Activated T-helper 2 cell treated with anti-CD3 and anti-CD28 coated beads, Interferon-gamma antibody, Interleukin-2, Interleukin-4, amounts not matched to agents 10 μg/mL and 5 μg/mL and 100 μg/mL, durations not matched to agents 14 hours and 24 hours and 36 hours (primary cell): Measurements from ENCODE around the gene TAOK3. TPM values are rescaled to one million over a fixed set of nuclear protein-coding genes. Genes with fewer than 3 reads are reported as not detected.
"Not testable (repeated sequence)": the region's sequence is repeated elsewhere in the genome, so short reads cannot be mapped to it uniquely, and the experiment has no call there.

ENCODE experiments used
- DNase-seq: peaks from one replicate; pipeline ENCODE4 v3.0.0; 2021; ENCODE audit warnings: low spot score
- H3K27ac Mint-ChIP-seq: one replicate; pipeline ENCODE4 v1.8.0; 2021; ENCODE audit warnings: mixed read lengths
- H3K27me3 Mint-ChIP-seq: one replicate; pipeline ENCODE4 v1.8.0; 2021; ENCODE audit warnings: low read depth, mixed read lengths
- H3K36me3 Mint-ChIP-seq: one replicate; pipeline ENCODE4 v1.8.0; 2021; ENCODE audit warnings: low read depth, mixed read lengths
- H3K4me1 Mint-ChIP-seq: one replicate; pipeline ENCODE4 v1.8.0; 2021; ENCODE audit warnings: low read depth, mixed read lengths
- H3K4me3 Mint-ChIP-seq: one replicate; pipeline ENCODE4 v1.8.0; 2021; ENCODE audit warnings: low read depth, mild to moderate bottlenecking, moderate library complexity, mixed read lengths
- H3K9me3 Mint-ChIP-seq: one replicate; pipeline ENCODE4 v1.8.0; 2021; ENCODE audit warnings: mixed read lengths
- intact Hi-C: fragments of 100-400 bp; cut with micrococcal nuclease; formaldehyde crosslinking; loops from one replicate; pipeline ENCODE4 v1.15.1; 2023
- total RNA-seq: library from RNA; stranded (reverse); gene quantifications from 2 replicates; pipeline ENCODE4 v1.2.3, GENCODE V29; 2022

The TAOK3 gene
- total RNA-seq, 1 donor from 2014 or later, result 52.4 TPM

DNA sequence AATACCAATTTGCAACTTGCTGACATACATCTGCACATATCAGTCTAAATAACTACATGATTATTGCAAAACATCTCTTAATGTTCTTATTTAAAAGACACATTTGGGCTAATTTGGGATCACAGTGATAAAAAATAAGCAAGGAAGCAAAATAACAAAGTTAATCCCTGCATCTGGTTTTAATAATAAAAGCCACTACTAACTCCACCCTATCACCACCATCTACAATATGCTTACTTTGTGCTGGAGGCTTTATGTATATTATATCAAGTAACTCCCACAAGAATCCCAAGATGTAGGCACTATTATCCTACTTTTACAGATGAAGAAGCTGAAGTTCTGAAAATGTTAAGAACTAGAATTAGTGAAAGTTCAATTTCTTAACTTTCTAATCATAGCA lies 45.7 kb downstream of the TAOK3 start:
- Mint-ChIP-seq H3K9me3 (no peaks in the 10 kb centered on the region), H3K36me3 (peaks cover 22% of the 10 kb centered on the region), H3K4me1 (peaks cover 16% of the 10 kb centered on the region), H3K27me3 (no peaks in the 10 kb centered on the region), H3K4me3 (no peak overlapping the region), H3K27ac (no peak overlapping the region)
- DNase-seq, result no peak
- intact Hi-C loops, result no loop called here

DNA sequence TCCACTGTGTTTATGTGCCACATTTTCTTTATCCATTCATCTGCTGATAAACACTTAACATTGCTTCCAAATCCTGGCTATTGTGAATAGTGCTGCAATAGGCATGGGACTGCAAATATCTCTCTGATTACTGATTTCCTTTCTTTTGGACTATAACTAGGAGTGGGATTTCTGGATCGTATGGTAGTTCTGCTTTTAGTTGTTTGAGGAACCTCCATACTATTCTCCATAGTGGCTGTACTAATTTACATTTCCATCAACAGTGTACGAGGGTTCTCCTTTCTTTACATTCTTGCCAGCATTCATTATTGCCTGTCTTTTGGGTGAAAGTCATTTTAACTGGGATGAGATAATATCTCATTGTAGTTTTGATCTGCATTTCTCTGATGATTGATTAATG lies 47.6 kb downstream of the TAOK3 start:
- peaks cover 15% of the 10 kb centered on the region for H3K4me1 Mint-ChIP-seq
- no peak overlapping the region for H3K27ac Mint-ChIP-seq
- no peaks in the 10 kb centered on the region for H3K27me3 Mint-ChIP-seq
- H3K9me3 Mint-ChIP-seq, result no peaks in the 10 kb centered on the region
- no peak for DNase-seq
- intact Hi-C loops, result no loop called here
- peaks cover 18% of the 10 kb centered on the region for H3K36me3 Mint-ChIP-seq
- H3K4me3 Mint-ChIP-seq, result no peak overlapping the region

DNA sequence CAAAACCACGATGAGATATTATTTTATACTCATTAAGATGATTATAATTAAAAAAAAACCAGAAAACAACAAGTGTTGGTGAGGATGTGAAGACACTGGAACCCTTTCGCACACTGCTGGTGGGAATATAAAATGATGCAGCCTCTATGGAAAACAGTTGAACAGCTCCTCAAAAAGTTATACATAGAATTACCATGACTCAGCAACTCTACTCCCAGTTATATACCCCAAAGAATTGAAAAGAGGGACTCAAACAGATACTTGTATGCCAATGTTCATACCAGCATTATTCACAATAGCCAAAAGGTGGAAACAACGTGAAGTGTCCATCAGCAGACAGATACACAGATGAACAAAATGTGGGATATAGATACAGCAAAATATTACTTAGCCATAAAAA lies 53.1 kb downstream of the TAOK3 start:
- H3K4me1 Mint-ChIP-seq, result peaks cover 14% of the 10 kb centered on the region
- H3K4me3 Mint-ChIP-seq, result no peak overlapping the region
- H3K27ac Mint-ChIP-seq, result no peak overlapping the region
- peaks cover 4% of the 10 kb centered on the region for H3K9me3 Mint-ChIP-seq
- H3K36me3 Mint-ChIP-seq, result peaks cover 20% of the 10 kb centered on the region
- H3K27me3 Mint-ChIP-seq, result no peaks in the 10 kb centered on the region
- no peak for DNase-seq
- intact Hi-C loops, result no loop called here

DNA sequence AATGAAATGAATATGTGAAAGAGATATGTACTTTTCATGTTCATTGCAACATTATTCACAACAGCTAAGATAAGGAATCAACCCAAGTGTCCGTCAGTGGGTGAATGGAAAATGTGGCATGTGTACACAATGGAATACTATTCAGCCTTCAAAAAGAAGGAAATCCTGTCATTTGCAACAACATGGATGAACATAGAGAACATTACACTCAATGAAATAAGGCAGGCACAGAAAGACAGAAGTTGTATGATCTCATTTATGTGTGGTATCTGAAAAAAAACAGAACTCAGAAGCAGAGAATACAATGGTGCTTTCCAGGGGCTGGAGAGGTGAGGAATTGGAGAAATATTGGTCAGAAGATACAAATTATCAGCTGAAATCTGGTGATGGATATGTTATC lies 54.0 kb downstream of the TAOK3 start:
- H3K27ac Mint-ChIP-seq, result no peak overlapping the region

DNA sequence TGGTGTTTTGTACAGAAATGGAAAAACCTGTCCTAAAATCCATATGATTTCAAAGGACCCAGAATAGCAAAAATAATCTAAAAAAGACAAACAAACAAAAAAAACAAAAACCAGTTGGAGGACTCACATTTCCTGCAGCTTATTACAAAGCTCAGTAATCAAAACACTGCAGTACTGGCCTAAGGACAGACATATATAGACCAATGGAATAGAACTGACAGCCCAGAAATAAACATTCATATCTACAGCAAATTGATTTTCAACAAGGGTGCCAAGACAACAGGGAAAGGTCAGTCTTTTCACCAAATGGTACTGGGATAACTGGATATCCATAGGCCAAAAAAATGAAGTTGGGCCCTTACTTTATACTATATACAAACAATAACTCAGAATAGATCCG lies 55.0 kb downstream of the TAOK3 start:
- Mint-ChIP-seq H3K4me1 (peaks cover 19% of the 10 kb centered on the region), H3K27me3 (no peaks in the 10 kb centered on the region), H3K4me3 (no peak overlapping the region), H3K36me3 (peaks cover 20% of the 10 kb centered on the region), H3K9me3 (peaks cover 4% of the 10 kb centered on the region), H3K27ac (no peak overlapping the region)
- no peak for DNase-seq
- intact Hi-C loops, result no loop called here

More for the DNA sequence above, 54.0 kb downstream of the TAOK3 start:
- intact Hi-C loops, result no loop called here
- DNase-seq, result no peak
- peaks cover 4% of the 10 kb centered on the region for H3K9me3 Mint-ChIP-seq
- peaks cover 20% of the 10 kb centered on the region for H3K36me3 Mint-ChIP-seq
- H3K27me3 Mint-ChIP-seq, result no peaks in the 10 kb centered on the region
- no peak overlapping the region for H3K4me3 Mint-ChIP-seq
- H3K4me1 Mint-ChIP-seq, result peaks cover 16% of the 10 kb centered on the region

DNA sequence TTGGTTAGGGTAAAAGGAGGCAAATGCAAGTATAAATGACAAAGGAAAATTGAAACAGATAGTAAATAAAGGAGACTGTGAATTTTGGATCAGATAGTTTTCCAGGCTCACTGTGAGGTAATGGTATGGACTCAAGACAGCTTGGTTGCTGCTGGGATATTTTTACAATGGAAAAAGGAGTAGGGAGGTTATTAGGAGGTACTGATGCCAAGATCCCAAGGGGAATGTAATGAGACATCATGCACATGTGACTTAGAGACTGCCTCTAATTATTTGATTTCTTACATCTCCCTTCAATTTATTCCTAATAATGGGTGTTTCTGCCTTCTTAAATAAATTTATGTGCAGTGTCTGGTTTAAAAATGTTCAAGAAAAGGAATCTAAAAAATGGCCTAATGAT lies 56.9 kb downstream of the TAOK3 start:
- Mint-ChIP-seq H3K36me3 (peaks cover 18% of the 10 kb centered on the region), H3K27me3 (no peaks in the 10 kb centered on the region), H3K4me3 (no peak overlapping the region), H3K4me1 (peaks cover 26% of the 10 kb centered on the region), H3K9me3 (peaks cover 4% of the 10 kb centered on the region), H3K27ac (no peak overlapping the region)
- intact Hi-C loops, result no loop called here
- DNase-seq, result no peak

DNA sequence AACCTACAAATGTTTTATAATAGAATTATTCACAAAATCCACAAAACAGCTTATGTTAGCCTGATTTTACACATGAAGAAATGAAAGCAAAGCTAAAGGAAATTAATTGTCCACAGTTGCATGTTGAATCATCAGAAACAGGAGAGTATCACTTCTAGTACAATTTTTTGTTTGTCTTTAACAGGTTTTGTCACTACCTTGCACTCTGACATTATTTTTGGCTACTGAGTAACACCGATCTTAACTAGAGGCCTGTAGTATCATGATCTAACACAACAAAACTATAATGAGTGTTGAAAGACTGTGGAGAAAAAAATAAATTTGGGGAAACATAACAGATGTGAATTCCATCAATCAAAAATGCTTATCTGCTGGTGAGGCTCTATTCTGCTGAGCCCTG lies 60.1 kb downstream of the TAOK3 start:
- no peak for DNase-seq
- Mint-ChIP-seq H3K9me3 (no peaks in the 10 kb centered on the region), H3K4me1 (peaks cover 29% of the 10 kb centered on the region), H3K4me3 (no peak overlapping the region), H3K27ac (peak overlapping the region; percentile 73), H3K36me3 (peaks cover 14% of the 10 kb centered on the region), H3K27me3 (no peaks in the 10 kb centered on the region)
- intact Hi-C loops, result loop anchor here (1.0 kb wide), 1 partner anchor 45 kb away; no protein-coding TSS in a partner anchor

DNA sequence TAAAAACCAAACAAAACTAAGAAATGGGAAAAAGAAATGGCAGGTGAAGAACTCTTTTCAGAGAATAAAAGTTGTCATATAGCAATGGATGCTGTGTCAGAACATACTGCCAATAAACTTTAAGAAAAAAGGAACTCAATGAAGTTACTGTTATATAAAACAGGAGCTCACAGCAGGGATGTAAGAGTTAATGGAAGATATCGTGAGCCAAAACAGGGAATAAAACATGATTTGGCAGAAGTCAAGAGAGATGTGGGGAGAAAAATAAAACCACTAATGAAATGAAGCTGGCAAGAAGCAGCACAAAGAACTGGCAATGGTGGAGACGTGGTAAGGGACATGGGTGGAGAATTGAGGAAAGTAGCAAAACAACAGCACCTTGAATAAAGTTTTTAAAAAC lies 61.0 kb downstream of the TAOK3 start:
- Mint-ChIP-seq H3K27ac (no peak overlapping the region), H3K9me3 (no peaks in the 10 kb centered on the region), H3K27me3 (no peaks in the 10 kb centered on the region), H3K4me3 (no peak overlapping the region), H3K4me1 (peaks cover 36% of the 10 kb centered on the region), H3K36me3 (peaks cover 11% of the 10 kb centered on the region)
- no peak for DNase-seq
- intact Hi-C loops, result loop anchor here (1.0 kb wide), 1 partner anchor 46 kb away; no protein-coding TSS in a partner anchor

DNA sequence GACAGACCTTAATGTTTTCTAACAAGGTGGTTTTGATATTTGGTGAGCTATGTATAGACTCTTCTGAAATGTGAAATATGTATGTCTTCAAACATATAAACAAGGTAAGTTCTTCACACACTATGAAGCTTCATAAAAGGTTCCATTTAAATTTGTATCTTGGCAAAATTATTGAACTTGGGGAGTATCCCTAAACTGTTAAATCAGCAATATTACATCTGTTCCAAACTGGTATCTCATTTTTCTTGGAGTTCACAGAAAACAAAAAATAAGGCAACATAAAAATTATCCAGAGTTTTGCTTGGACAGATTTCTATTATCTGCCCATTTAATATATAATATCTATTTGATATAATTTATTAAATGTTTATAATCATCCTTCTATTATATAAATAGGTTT lies 62.4 kb downstream of the TAOK3 start:
- H3K4me3 Mint-ChIP-seq, result no peak overlapping the region
- H3K9me3 Mint-ChIP-seq, result no peaks in the 10 kb centered on the region
- intact Hi-C loops, result no loop called here
- H3K4me1 Mint-ChIP-seq, result peaks cover 32% of the 10 kb centered on the region
- no peak overlapping the region for H3K27ac Mint-ChIP-seq
- peaks cover 7% of the 10 kb centered on the region for H3K36me3 Mint-ChIP-seq
- H3K27me3 Mint-ChIP-seq, result no peaks in the 10 kb centered on the region
- DNase-seq, result no peak

DNA sequence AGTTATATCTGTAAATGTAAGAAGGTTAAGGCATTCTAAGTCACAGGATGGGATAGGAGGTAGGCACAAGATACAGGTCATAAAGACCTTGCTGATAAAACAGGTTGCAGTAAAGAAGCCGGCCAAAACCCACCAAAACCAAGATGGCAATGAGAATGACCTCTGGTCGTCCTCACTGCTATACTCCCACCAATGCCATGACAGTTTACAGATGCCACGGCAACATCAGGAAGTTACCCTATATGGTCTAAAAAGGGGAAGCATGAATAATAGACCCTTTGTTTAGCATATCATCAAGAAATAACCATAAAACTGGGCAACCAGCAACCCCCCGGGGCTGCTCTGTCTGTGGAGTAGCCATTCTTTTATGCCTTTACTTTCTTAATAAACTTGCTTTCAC lies 64.7 kb downstream of the TAOK3 start:
- not testable (repeated sequence) for H3K4me3 Mint-ChIP-seq

DNA sequence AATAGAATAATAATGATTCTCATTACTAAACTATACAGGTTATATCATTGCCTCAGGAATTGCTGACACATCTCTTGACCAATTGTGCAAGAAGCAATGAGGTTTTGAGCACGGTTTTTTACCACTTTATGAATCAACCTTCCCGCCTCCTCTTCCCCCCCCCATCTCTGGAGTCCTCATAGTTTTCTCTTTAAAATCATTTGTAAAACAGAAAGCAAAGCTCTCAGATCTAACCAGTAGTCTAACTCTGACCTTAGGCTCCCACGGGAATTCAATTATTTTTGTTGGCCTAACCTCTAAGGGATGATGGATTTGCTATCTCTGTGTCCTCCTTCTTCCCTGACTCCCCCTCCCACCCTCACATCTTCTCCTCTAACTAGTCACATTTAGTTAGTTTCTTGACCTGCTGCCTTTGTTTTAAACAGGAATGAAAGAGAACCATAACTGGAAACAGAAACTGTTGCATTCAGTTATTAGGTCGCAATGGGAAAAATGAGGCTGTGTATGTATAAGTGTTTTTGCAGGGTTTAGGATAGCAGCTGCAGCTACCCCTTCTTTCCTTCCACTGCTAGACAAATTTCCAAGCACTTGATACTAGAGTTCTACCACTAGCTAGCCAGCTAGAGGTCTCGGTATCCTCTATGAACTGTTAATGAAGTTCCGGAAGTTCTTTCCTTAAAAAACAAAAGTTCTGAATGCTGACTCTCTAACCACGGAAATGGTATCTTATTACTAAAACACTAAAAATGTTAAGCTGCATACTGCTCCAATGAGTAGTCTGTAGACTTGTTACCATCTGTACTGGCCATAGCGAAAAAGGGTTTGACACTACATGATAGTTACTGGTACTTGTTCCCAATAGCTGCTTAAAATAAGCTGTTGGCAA lies 65.4 kb downstream of the TAOK3 start:
- intact Hi-C loops, result loop anchor here (1.0 to 5.0 kb wide), 5 partner anchors 50 to 270 kb away; partner anchors contain the start of gene SUDS3
- no peaks in the 10 kb centered on the region for H3K27me3 Mint-ChIP-seq

More for the DNA sequence above, 64.7 kb downstream of the TAOK3 start:
- H3K9me3 Mint-ChIP-seq, H3K27ac Mint-ChIP-seq, H3K36me3 Mint-ChIP-seq, H3K27me3 Mint-ChIP-seq, DNase-seq: not testable (repeated sequence)
- intact Hi-C loops, result loop anchor here (5.0 kb wide), 4 partner anchors 69 to 271 kb away; partner anchors contain the start of gene SUDS3
- peaks cover 27% of the 10 kb centered on the region for H3K4me1 Mint-ChIP-seq

DNA sequence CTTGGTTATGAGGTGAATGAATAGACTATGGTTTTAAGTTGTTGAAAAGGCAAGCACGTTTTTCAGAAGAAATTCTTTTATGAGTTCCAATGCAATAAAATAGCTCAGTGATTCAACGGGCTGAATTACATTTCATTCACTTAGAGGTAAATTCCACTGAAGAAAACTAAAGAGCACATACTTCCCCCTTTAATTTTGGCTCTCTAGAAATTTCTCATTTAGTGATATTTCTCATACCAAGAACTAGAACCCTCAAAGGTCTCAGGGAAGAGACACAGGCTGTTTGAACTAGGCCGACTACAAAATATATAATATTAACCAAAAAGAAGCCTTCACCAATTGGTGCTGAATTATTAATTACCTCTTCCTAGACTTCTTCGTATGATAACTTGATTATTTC lies 68.6 kb downstream of the TAOK3 start:
- Mint-ChIP-seq H3K27ac (no peak overlapping the region), H3K4me3 (no peak overlapping the region), H3K9me3 (no peaks in the 10 kb centered on the region), H3K27me3 (no peaks in the 10 kb centered on the region), H3K4me1 (peaks cover 43% of the 10 kb centered on the region), H3K36me3 (peaks cover 5% of the 10 kb centered on the region)
- intact Hi-C loops, result no loop called here
- no peak for DNase-seq

More for the DNA sequence above, 65.4 kb downstream of the TAOK3 start:
- H3K36me3 Mint-ChIP-seq, result peaks cover 7% of the 10 kb centered on the region
- no peaks in the 10 kb centered on the region for H3K9me3 Mint-ChIP-seq
- H3K4me1 Mint-ChIP-seq, result peaks cover 29% of the 10 kb centered on the region
- no peak for DNase-seq
- H3K4me3 Mint-ChIP-seq, result peak overlapping the region; percentile 73
- H3K27ac Mint-ChIP-seq, result peak overlapping the region; percentile 72

DNA sequence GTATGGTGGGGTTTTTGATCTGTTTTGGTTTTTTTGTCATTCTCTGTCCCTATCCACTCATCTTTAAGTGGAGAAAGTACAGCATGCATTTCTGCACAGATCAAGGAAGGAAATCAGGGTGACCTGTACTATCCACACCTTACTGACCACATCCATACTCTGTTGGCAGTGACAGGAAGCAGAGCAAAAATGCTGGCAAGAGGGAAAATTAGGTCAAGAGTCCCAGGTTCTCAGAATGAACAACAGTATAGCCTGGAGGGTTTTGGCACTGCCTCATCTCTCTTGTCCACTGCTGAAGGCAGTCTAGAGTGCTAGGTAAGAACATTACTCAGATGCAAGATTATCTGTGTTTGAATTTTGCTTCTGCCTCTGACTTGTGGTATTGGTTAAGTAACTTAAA lies 70.7 kb downstream of the TAOK3 start:
- intact Hi-C loops, result no loop called here

More for the DNA sequence above, 70.7 kb downstream of the TAOK3 start:
- Mint-ChIP-seq H3K27me3 (no peaks in the 10 kb centered on the region), H3K9me3 (no peaks in the 10 kb centered on the region), H3K4me3 (no peak overlapping the region), H3K4me1 (peaks cover 34% of the 10 kb centered on the region), H3K36me3 (peaks cover 8% of the 10 kb centered on the region), H3K27ac (no peak overlapping the region)
- no peak for DNase-seq
